Lower leg skin (tissue), 4 donors: ENCODE data around the gene DUSP5. TPM values are rescaled to one million over a fixed set of nuclear protein-coding genes. Genes with fewer than 3 reads are reported as not detected.
A peak's percentile ranks its signal among the peaks of the same experiment; 100 is the strongest.

ENCODE experiments used
- DNase-seq, 2 donors: peaks; one replicate each; pipeline ENCODE4 v3.0.0-alpha.2; 2019; ENCODE audit warnings: low spot score in 2 of 2
- H3K4me3 ChIP-seq: fragments of 200-600 bp; sonication (generic); 2 replicates; pipeline ENCODE4 v1.5.1; 2017; ENCODE audit warnings: mild to moderate bottlenecking, low read depth; ENCODE audit not compliant: poor library complexity, severe bottlenecking
- CTCF ChIP-seq, 3 donors: fragments of 450-650 bp; IDR thresholded peaks; one replicate each; pipeline ENCODE4 v1.5.1; 2016; ENCODE audit warnings: antibody characterized with exemption in 3 of 3, mild to moderate bottlenecking in 3 of 3, moderate library complexity in 2 of 3
- POLR2A ChIP-seq, 2 donors: fragments of 450-650 bp; IDR thresholded peaks; one replicate each; pipeline ENCODE4 v1.6.1; 2016 to 2017; ENCODE audit warnings: antibody characterized with exemption in 2 of 2, mild to moderate bottlenecking in 1 of 2, moderate library complexity in 1 of 2
- WGBS, 2 donors: methylation state at CpG; one replicate each; pipeline ENCODE4 v1.1.5; 2018; 5-methylcytosine and 5-hydroxymethylcytosine counted together
- intact Hi-C: fragments of 100-400 bp; cut with DNase I; formaldehyde crosslinking; loops from one replicate; pipeline ENCODE4 v1.15.0; 2023; ENCODE audit warnings: low total_unique reads
- total RNA-seq, 4 donors: library from RNA; depleted of rRNA; stranded (reverse); fragments of >200 nt; gene quantifications; one replicate each; pipeline ENCODE4 v1.1.0, GENCODE V29; 2016

Gene DUSP5
- total RNA-seq, 4 donors from 2014 or later, result 29.8 to 57.2 (median 32.9) TPM

GRCh38 chr10:110544958-110545537 is 47.3 kb downstream of the DUSP5 start:
- no peak for DNase-seq
- no peak overlapping the region for H3K4me3 ChIP-seq
- intact Hi-C loops, result loop anchor here (5.0 kb wide), 1 partner anchor 233 kb away; no protein-coding TSS in a partner anchor
- TF ChIP-seq CTCF (IDR thresholded peaks at IDR 0.05) (no peak), POLR2A (IDR thresholded peaks at IDR 0.05) (no peak)

GRCh38 chr10:110546077-110546476 is 48.4 kb downstream of the DUSP5 start:
- WGBS, 2 donors, result 81 to 83% methylated on average over 6 of the region's 6 CpGs

GRCh38 chr10:110546499-110547110 is 48.9 kb downstream of the DUSP5 start:
- WGBS, 2 donors, result 73 to 75% methylated on average over 7 of the region's 7 CpGs
- DNase-seq, result no peak
- intact Hi-C loops, result loop anchor here (5.0 kb wide), 1 partner anchor 234 kb away; no protein-coding TSS in a partner anchor
- TF ChIP-seq POLR2A (IDR thresholded peaks at IDR 0.05), result no peak
- TF ChIP-seq CTCF (IDR thresholded peaks at IDR 0.05), result no peak
- H3K4me3 ChIP-seq, result no peak overlapping the region

More at GRCh38 chr10:110546077-110546476, 48.4 kb downstream of the DUSP5 start:
- TF ChIP-seq POLR2A (IDR thresholded peaks at IDR 0.05) (no peak), CTCF (IDR thresholded peaks at IDR 0.05) (no peak)
- no peak for DNase-seq
- intact Hi-C loops, result loop anchor here (5.0 kb wide), 1 partner anchor 234 kb away; no protein-coding TSS in a partner anchor
- no peak overlapping the region for H3K4me3 ChIP-seq

- no peak overlapping the region for H3K4me3 ChIP-seq
- WGBS, 2 donors, result 12 to 13% methylated on average over 8 of the region's 8 CpGs
- intact Hi-C loops, result loop anchor here (5.0 kb wide), 1 partner anchor 235 kb away; no protein-coding TSS in a partner anchor
- no peak for DNase-seq
- TF ChIP-seq POLR2A (IDR thresholded peaks at IDR 0.05) (no peak), CTCF (IDR thresholded peaks at IDR 0.05) (peak in 1 of 3 donors; percentile 64)
Measured at GRCh38 chr10:110547139-110547761, 49.5 kb downstream of the DUSP5 start.

- no peak for TF ChIP-seq POLR2A (IDR thresholded peaks at IDR 0.05)
- no peak overlapping the region for H3K4me3 ChIP-seq
- 52 to 56% methylated on average over 5 of the region's 5 CpGs for WGBS, 2 donors
- no peak for DNase-seq
- intact Hi-C loops, result loop anchor here (5.0 kb wide), 1 partner anchor 236 kb away; no protein-coding TSS in a partner anchor
Measured at GRCh38 chr10:110548002-110548401, 50.3 kb downstream of the DUSP5 start.

- no peak for DNase-seq
- whole genome bisulfite sequencing, 2 donors, result 85% methylated on average over 5 of the region's 5 CpGs
- no peak overlapping the region for H3K4me3 ChIP-seq
- no peak for TF ChIP-seq POLR2A (IDR thresholded peaks at IDR 0.05)
- TF ChIP-seq CTCF (IDR thresholded peaks at IDR 0.05), result no peak
- intact Hi-C loops, result loop anchor here (5.0 kb wide), 1 partner anchor 237 kb away; no protein-coding TSS in a partner anchor
Measured at GRCh38 chr10:110549211-110549610, 51.5 kb downstream of the DUSP5 start.
